Panc1 (cell line): ENCODE data around the gene KCND3. TPM values are rescaled to one million over a fixed set of nuclear protein-coding genes. Genes with fewer than 3 reads are reported as not detected.

Experiments
- ATAC-seq: fragments of 200-7000 bp; cut with Tn5 transposase; 2 replicates; pipeline ENCODE4 v1.9.1; 2020; ENCODE audit warnings: mild to moderate bottlenecking, moderate library complexity
- BruUV-seq: library from RNA; stranded (reverse); fragments of 400-500 nt; replicated peaks from 2 replicates; lab custom pipeline; 2021; lab: Mats Ljungman, UMichigan
- CTCF ChIA-PET: fragments of 300-600 bp; sonication (Branson Sonifier 250); formaldehyde crosslinking; loops from one replicate; lab custom pipeline; 2022; ENCODE audit warnings: antibody characterized with exemption; lab: Charles Lee
- POLR2A ChIA-PET: fragments of 300-600 bp; sonication (Branson Sonifier 250); formaldehyde crosslinking; loops from one replicate; lab custom pipeline; 2022; ENCODE audit warnings: antibody characterized with exemption; lab: Charles Lee
- DNase-seq: peaks from one replicate; pipeline ENCODE4 v3.0.0-alpha.2; 2010; ENCODE audit warnings: low read depth, low spot score
- H3K27ac ChIP-seq: 2 replicates; pipeline ENCODE4 v1.5.1; 2011; ENCODE audit warnings: mild to moderate bottlenecking, low read length, inconsistent platforms
- H3K27me3 ChIP-seq: fragments of 200-500 bp; sonication (Bioruptor generic); 2 replicates; pipeline ENCODE4 v1.6.0; 2014; ENCODE audit warnings: low read length, inconsistent platforms; ENCODE audit not compliant: control insufficient read depth, insufficient read depth
- H3K36me3 ChIP-seq: fragments of 200-500 bp; sonication (Bioruptor generic); 2 replicates; pipeline ENCODE4 v1.5.1; 2014; ENCODE audit warnings: inconsistent platforms, mild to moderate bottlenecking, low read length, moderate library complexity; ENCODE audit not compliant: control insufficient read depth, insufficient read depth
- H3K4me1 ChIP-seq: 2 replicates; pipeline ENCODE4 v1.5.1; 2011; ENCODE audit warnings: inconsistent platforms, mild to moderate bottlenecking, low read length, moderate library complexity; ENCODE audit not compliant: control insufficient read depth, insufficient read depth
- H3K4me3 ChIP-seq, 2 experiments: 2 replicates each; pipeline ENCODE4 v1.5.1; 2011 to 2012; ENCODE audit warnings: low read depth in 2 of 2, low read length in 2 of 2, mild to moderate bottlenecking in 2 of 2, inconsistent platforms in 1 of 2, moderate library complexity in 1 of 2
- H3K9me3 ChIP-seq: fragments of 200-500 bp; sonication (Bioruptor generic); 2 replicates; pipeline ENCODE4 v1.5.1; 2014; ENCODE audit warnings: low read depth, mild to moderate bottlenecking, inconsistent platforms, low read length, moderate library complexity; ENCODE audit not compliant: control insufficient read depth, insufficient read depth
- POLR2AphosphoS5 ChIP-seq: IDR thresholded peaks from 2 replicates; pipeline ENCODE4 v1.6.1; 2012; ENCODE audit warnings: mild to moderate bottlenecking, low read depth, low read length, moderate library complexity
- REST ChIP-seq, 2 experiments: IDR thresholded peaks; 2 replicates each; pipeline ENCODE4 v1.6.1; 2011 to 2012; ENCODE audit warnings: low read depth in 2 of 2, control low read depth in 1 of 2, low read length in 1 of 2, mild to moderate bottlenecking in 1 of 2, moderate library complexity in 1 of 2; ENCODE audit not compliant: insufficient read depth in 1 of 2
- SIN3A ChIP-seq: IDR thresholded peaks from 2 replicates; pipeline ENCODE4 v1.6.1; 2012; ENCODE audit warnings: low read depth, mild to moderate bottlenecking, low read length, moderate library complexity, borderline replicate concordance; ENCODE audit not compliant: insufficient read depth
- TCF7L2 ChIP-seq: IDR thresholded peaks from 2 replicates; pipeline ENCODE4 v1.6.1; 2011; ENCODE audit warnings: mild to moderate bottlenecking, low read depth, low read length, inconsistent platforms
- in situ Hi-C: cut with HindIII; loops from 2 replicates; pipeline ENCODE4 v1.10.0; 2016; ENCODE audit warnings: low sequenced_read_pairs, low pct_unique_long_range_greater_than_20kb
- intact Hi-C: fragments of 100-400 bp; cut with micrococcal nuclease; formaldehyde crosslinking; loops from one replicate; pipeline ENCODE4 v1.10.0; 2022; ENCODE audit not compliant: unreplicated experiment
- total RNA-seq: library from RNA; stranded (reverse); gene quantifications from one replicate; pipeline ENCODE4 v1.2.1, GENCODE V29; 2021; ENCODE audit not compliant: unreplicated experiment
- TF ChIP-seq, protein P1 (sequence below): fragments of 450-650 bp; IDR thresholded peaks from 2 replicates; pipeline ENCODE4 v1.5.1; 2017; ENCODE audit warnings: mild to moderate bottlenecking

KCND3 gene
- total RNA-seq, 1 experiment from 2014 or later: not detected

GRCh38 chr1:111861523-111861922 lies 127.9 kb downstream of the KCND3 start:
- Histone ChIP-seq H3K4me3 (no peak overlapping the region), H3K9me3 (no peaks in the 10 kb centered on the region), H3K27me3 (no peaks in the 10 kb centered on the region; the same call in 1 of the 2 replicates), H3K4me1 (no peaks in the 10 kb centered on the region), H3K27ac (no peak overlapping the region), H3K36me3 (no peaks in the 10 kb centered on the region)
- BruUV-seq: no TSS peak
- in situ Hi-C loops (no loop called here), intact Hi-C loops (no loop called here)
- ChIA-PET CTCF (no interaction called here), POLR2A (no interaction called here)
- ATAC-seq: no peak
- TF ChIP-seq SIN3A (no peak), POLR2AphosphoS5 (no peak)
- TF ChIP-seq, protein P1, sequence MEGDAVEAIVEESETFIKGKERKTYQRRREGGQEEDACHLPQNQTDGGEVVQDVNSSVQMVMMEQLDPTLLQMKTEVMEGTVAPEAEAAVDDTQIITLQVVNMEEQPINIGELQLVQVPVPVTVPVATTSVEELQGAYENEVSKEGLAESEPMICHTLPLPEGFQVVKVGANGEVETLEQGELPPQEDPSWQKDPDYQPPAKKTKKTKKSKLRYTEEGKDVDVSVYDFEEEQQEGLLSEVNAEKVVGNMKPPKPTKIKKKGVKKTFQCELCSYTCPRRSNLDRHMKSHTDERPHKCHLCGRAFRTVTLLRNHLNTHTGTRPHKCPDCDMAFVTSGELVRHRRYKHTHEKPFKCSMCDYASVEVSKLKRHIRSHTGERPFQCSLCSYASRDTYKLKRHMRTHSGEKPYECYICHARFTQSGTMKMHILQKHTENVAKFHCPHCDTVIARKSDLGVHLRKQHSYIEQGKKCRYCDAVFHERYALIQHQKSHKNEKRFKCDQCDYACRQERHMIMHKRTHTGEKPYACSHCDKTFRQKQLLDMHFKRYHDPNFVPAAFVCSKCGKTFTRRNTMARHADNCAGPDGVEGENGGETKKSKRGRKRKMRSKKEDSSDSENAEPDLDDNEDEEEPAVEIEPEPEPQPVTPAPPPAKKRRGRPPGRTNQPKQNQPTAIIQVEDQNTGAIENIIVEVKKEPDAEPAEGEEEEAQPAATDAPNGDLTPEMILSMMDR: no peak
- DNase-seq: no peak

DNA sequence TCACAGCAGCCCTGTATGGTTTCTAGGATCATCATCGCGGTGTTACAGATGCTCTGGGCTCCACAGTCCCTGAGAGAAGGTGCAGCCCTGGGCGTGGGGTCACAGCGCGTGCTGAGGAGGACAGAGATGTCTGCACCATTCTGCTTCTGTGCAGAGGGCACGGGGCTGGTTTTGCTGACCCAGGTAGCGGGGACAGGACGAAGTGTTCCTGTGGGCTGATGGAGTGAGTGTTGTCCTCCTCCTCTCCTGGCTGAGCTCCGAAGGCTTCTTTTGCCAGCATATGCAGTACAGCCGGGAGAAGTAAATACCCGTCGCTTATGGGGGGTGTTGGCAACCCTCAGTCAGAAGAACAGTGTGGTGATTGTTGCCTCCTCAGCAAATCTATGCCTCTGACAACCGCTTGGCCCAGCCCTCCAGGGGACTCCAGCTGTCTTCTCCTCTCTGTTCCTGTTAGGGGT lies 132.2 kb downstream of the KCND3 start:
- no peak overlapping the region for H3K27ac ChIP-seq

More for the DNA sequence above, 132.2 kb downstream of the KCND3 start:
- no peak for DNase-seq
- ATAC-seq: no peak
- in situ Hi-C loops (no loop called here), intact Hi-C loops (no loop called here)
- H3K4me3 ChIP-seq: no peak overlapping the region
- H3K4me1 ChIP-seq: no peaks in the 10 kb centered on the region
- no peaks in the 10 kb centered on the region for H3K9me3 ChIP-seq
- CTCF ChIA-PET: no interaction called here
- H3K27me3 ChIP-seq: no peaks in the 10 kb centered on the region; the same call in 1 of the 2 replicates
- H3K36me3 ChIP-seq: no peaks in the 10 kb centered on the region
- POLR2A ChIA-PET: no interaction called here
- BruUV-seq: no TSS peak
- TF ChIP-seq, protein P1: no peak
- TF ChIP-seq SIN3A: no peak
- TF ChIP-seq TCF7L2: no peak
- TF ChIP-seq POLR2AphosphoS5: no peak
- TF ChIP-seq REST (IDR thresholded peaks at IDR 0.05; ENCODE audit: insufficient read depth in 1 of 2, low read depth in 2 of 2, low read length in 1 of 2): no peak
